OCI-LY3 (cell line): ENCODE results near the gene MUCL1.

Experiments
- CTCF ChIP-seq: fragments of 200-600, 300-600 bp; sonication (generic); IDR thresholded peaks from 2 replicates; pipeline ENCODE4 v1.5.1; 2014; ENCODE audit warnings: antibody characterized with exemption, low read length, low read depth
- EZH2phosphoT487 ChIP-seq: fragments of 200-600 bp; shearing (Covaris generic); IDR thresholded peaks from 2 replicates; pipeline ENCODE4 v1.6.1; 2018; ENCODE audit warnings: antibody characterized with exemption, mixed run types, low read depth

GRCh38 chr12:54891717-54892478, 37.6 kb downstream of the MUCL1 start:
- TF ChIP-seq CTCF (no peak), EZH2phosphoT487 (no peak)
